Lung (tissue), 12 donors: Measurements from ENCODE around the gene PRKCE. TPM values are rescaled to one million over a fixed set of nuclear protein-coding genes. Genes with fewer than 3 reads are reported as not detected.

Source experiments
- ATAC-seq: fragments of 200-7000 bp; cut with Tn5 transposase; one replicate; pipeline ENCODE4 v1.9.1; 2020; ENCODE audit warnings: moderate number of reproducible peaks; ENCODE audit not compliant: insufficient read depth, low FRiP score
- DNase-seq, 3 donors: peaks; one replicate each; pipeline ENCODE4 v3.0.0-alpha.2; 2013 to 2017
- H3K27ac ChIP-seq, 2 donors: one replicate each; pipeline ENCODE4 v1.5.1; 2013; ENCODE audit warnings: mild to moderate bottlenecking in 2 of 2, moderate library complexity in 2 of 2, control low read depth in 1 of 2, inconsistent platforms in 1 of 2, low read depth in 1 of 2, low read length in 1 of 2
- H3K27me3 ChIP-seq, 3 donors: one replicate each; pipeline ENCODE4 v1.5.1; 2013; ENCODE audit warnings: low read length in 2 of 3; ENCODE audit not compliant: control insufficient read depth in 3 of 3, insufficient read depth in 3 of 3
- H3K36me3 ChIP-seq, 4 donors: one replicate each; pipeline ENCODE4 v1.5.1; 2013; ENCODE audit warnings: low read length in 4 of 4, mild to moderate bottlenecking in 1 of 4, moderate library complexity in 1 of 4; ENCODE audit not compliant: control insufficient read depth in 4 of 4, insufficient read depth in 4 of 4
- H3K4me1 ChIP-seq, 5 donors: one replicate each; pipeline ENCODE4 v1.5.1; 2013; ENCODE audit warnings: low read length in 5 of 5, mild to moderate bottlenecking in 2 of 5, moderate library complexity in 1 of 5; ENCODE audit not compliant: control insufficient read depth in 5 of 5, insufficient read depth in 5 of 5
- H3K4me3 ChIP-seq: one replicate; pipeline ENCODE4 v1.5.1; 2013; ENCODE audit warnings: mild to moderate bottlenecking, control low read depth, moderate library complexity
- H3K9ac ChIP-seq, 2 donors: one replicate each; pipeline ENCODE4 v1.5.1; 2013; ENCODE audit warnings: low read length in 2 of 2, control low read depth in 1 of 2; ENCODE audit not compliant: insufficient read depth in 1 of 2
- H3K9me3 ChIP-seq, 4 donors: one replicate each; pipeline ENCODE4 v1.5.1; 2013; ENCODE audit warnings: low read length in 3 of 4, mild to moderate bottlenecking in 1 of 4, moderate library complexity in 1 of 4; ENCODE audit not compliant: control insufficient read depth in 4 of 4, insufficient read depth in 3 of 4
- CTCF ChIP-seq: IDR thresholded peaks from 2 replicates; pipeline ENCODE4 v1.5.1; 2012; ENCODE audit warnings: mild to moderate bottlenecking; ENCODE audit errors: control extremely low read depth, extremely low read depth
- WGBS, 2 donors: extraction: QIAGEN DNeasy Blood & Tissue Kit; methylation state at CpG; one replicate each; pipeline ENCODE4 v1.1.7; 2013; 5-methylcytosine and 5-hydroxymethylcytosine counted together
- polyA plus RNA-seq, 2 donors: library from polyadenylated mRNA; stranded (reverse); fragments of 200-250 nt; gene quantifications; one replicate each; pipeline ENCODE4 v1.2.1, GENCODE V29; 2013
- total RNA-seq, 2 donors: library from RNA; depleted of rRNA in 1 of 2; stranded (reverse); fragments of >200 nt in 1 of 2; gene quantifications; one replicate each; pipeline ENCODE4 v1.2.1, GENCODE V29; 2014 to 2021
- donor health status: control.
- donor health status: control.
- donor health status: Bipolar disorder and iron deficiency.
- donor health status: healthy.
- donor health status: DM: yes; HTN: yes; CAD: no.

The PRKCE gene
- total and polyA plus RNA-seq, 4 donors = 12.5 to 82.2 (median 32.1) TPM

- no peak overlapping the region for H3K27ac ChIP-seq
- DNase-seq = no peak
- TF ChIP-seq CTCF = no peak
- H3K4me3 ChIP-seq = no peak overlapping the region
- ATAC-seq = no peak
- H3K27me3 ChIP-seq = no peaks in the 10 kb centered on the region
- H3K9me3 ChIP-seq = no peaks in the 10 kb centered on the region
- no peak overlapping the region for H3K9ac ChIP-seq
- WGBS, 2 donors = 85 to 91% methylated on average over 4 of the region's 4 CpGs
- peaks cover 0 to 14% (median 9%) of the 10 kb centered on the region in 5 donors for H3K4me1 ChIP-seq
- H3K36me3 ChIP-seq = peaks cover 0 to 29% (median 10%) of the 10 kb centered on the region in 4 donors
Measured at GRCh38 chr2:46158661-46159060, 507.2 kb downstream of the PRKCE start.

- Histone ChIP-seq H3K9ac (no peak overlapping the region), H3K4me3 (no peak overlapping the region), H3K27me3 (no peaks in the 10 kb centered on the region), H3K27ac (no peak overlapping the region), H3K9me3 (no peaks in the 10 kb centered on the region), H3K36me3 (peaks cover 0 to 25% (median 10%) of the 10 kb centered on the region in 4 donors), H3K4me1 (peaks cover 14 to 30% (median 21%) of the 10 kb centered on the region in 5 donors)
- no peak for TF ChIP-seq CTCF
- ATAC-seq (no peak), DNase-seq (no peak)
- 83 to 84% methylated on average over 6 of the region's 6 CpGs for WGBS, 2 donors
Measured at GRCh38 chr2:46160326-46160725, 508.9 kb downstream of the PRKCE start.

- H3K27me3 ChIP-seq = no peaks in the 10 kb centered on the region
- peaks cover 15 to 31% (median 21%) of the 10 kb centered on the region in 5 donors for H3K4me1 ChIP-seq
- WGBS, 2 donors = 46 to 61% methylated on average over 4 of the region's 4 CpGs
Measured at GRCh38 chr2:46161315-46161714, 509.8 kb downstream of the PRKCE start.

More at GRCh38 chr2:46161315-46161714, 509.8 kb downstream of the PRKCE start:
- no peak for TF ChIP-seq CTCF
- DNase-seq (no peak), ATAC-seq (no peak)
- H3K4me3 ChIP-seq = no peak overlapping the region
- no peak overlapping the region for H3K27ac ChIP-seq
- H3K9ac ChIP-seq = no peak overlapping the region
- peaks cover 0 to 26% (median 8%) of the 10 kb centered on the region in 4 donors for H3K36me3 ChIP-seq
- H3K9me3 ChIP-seq = no peaks in the 10 kb centered on the region
